IMR-90 (cell line): ENCODE results near the gene CADM3.

ENCODE experiments used
- CHD1 ChIP-seq: IDR thresholded peaks from 2 replicates; pipeline ENCODE4 v1.6.1; 2012; ENCODE audit warnings: low read depth, low read length, improper control_type of control experiment
- FOS ChIP-seq: fragments of 150-350 bp; IDR thresholded peaks from 2 replicates; pipeline ENCODE4 v1.6.1; 2016; ENCODE audit warnings: low read depth, low read length
- POLR2A ChIP-seq: IDR thresholded peaks from 2 replicates; pipeline ENCODE4 v1.6.1; 2012; ENCODE audit warnings: mild to moderate bottlenecking, low read depth, low read length
- RAD21 ChIP-seq: IDR thresholded peaks from 2 replicates; pipeline ENCODE4 v1.6.1; 2012; ENCODE audit warnings: low read length, improper control_type of control experiment
- RFX5 ChIP-seq: IDR thresholded peaks from 2 replicates; pipeline ENCODE4 v1.8.0; 2012; ENCODE audit warnings: low read depth, mild to moderate bottlenecking, low read length, moderate library complexity
- TF ChIP-seq, protein P1 (sequence below): conservative IDR thresholded peaks from 2 replicates; pipeline ENCODE4 v1.5.1; 2012; ENCODE audit warnings: mild to moderate bottlenecking, low read depth, low read length, improper control_type of control experiment
- TF ChIP-seq, protein P2 (sequence below): fragments of 150-350 bp; IDR thresholded peaks from 2 replicates; pipeline ENCODE4 v1.6.1; 2017; ENCODE audit warnings: mild to moderate bottlenecking, antibody characterized with exemption, low read length, low read depth

DNA sequence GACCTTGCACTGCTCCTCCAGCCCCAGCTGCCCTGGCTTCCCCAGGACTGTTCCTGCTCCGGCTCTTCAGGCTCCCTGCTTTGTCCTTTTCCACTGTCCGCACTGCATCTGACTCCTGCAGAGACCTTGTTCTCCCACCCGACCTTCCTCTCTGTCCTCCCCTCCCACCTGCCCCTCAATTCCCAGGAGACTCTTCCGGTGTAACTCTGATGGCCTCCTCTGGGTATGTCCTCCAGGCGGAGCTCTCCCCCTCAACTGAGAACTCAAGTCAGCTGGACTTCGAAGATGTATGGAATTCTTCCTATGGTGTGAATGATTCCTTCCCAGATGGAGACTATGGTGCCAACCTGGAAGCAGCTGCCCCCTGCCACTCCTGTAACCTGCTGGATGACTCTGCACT, 33.8 kb downstream of the CADM3 start:
- TF ChIP-seq CHD1: no peak
- TF ChIP-seq, protein P1, sequence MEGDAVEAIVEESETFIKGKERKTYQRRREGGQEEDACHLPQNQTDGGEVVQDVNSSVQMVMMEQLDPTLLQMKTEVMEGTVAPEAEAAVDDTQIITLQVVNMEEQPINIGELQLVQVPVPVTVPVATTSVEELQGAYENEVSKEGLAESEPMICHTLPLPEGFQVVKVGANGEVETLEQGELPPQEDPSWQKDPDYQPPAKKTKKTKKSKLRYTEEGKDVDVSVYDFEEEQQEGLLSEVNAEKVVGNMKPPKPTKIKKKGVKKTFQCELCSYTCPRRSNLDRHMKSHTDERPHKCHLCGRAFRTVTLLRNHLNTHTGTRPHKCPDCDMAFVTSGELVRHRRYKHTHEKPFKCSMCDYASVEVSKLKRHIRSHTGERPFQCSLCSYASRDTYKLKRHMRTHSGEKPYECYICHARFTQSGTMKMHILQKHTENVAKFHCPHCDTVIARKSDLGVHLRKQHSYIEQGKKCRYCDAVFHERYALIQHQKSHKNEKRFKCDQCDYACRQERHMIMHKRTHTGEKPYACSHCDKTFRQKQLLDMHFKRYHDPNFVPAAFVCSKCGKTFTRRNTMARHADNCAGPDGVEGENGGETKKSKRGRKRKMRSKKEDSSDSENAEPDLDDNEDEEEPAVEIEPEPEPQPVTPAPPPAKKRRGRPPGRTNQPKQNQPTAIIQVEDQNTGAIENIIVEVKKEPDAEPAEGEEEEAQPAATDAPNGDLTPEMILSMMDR: no peak
- TF ChIP-seq RAD21: no peak
- no peak for TF ChIP-seq POLR2A
- no peak for TF ChIP-seq RFX5
- TF ChIP-seq FOS: no peak
- TF ChIP-seq, protein P2, sequence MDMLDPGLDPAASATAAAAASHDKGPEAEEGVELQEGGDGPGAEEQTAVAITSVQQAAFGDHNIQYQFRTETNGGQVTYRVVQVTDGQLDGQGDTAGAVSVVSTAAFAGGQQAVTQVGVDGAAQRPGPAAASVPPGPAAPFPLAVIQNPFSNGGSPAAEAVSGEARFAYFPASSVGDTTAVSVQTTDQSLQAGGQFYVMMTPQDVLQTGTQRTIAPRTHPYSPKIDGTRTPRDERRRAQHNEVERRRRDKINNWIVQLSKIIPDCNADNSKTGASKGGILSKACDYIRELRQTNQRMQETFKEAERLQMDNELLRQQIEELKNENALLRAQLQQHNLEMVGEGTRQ: no peak
